GM12878 (cell line): ENCODE results near the gene PPAN. TPM values are rescaled to one million over a fixed set of nuclear protein-coding genes. Genes with fewer than 3 reads are reported as not detected.
A peak's percentile ranks its signal among the peaks of the same experiment; 100 is the strongest.

Experiments used
- ATAC-seq: fragments of 200-7000 bp; cut with Tn5 transposase; 3 replicates; pipeline ENCODE4 v1.9.1; 2020; ENCODE audit warnings: mild to moderate bottlenecking, moderate library complexity
- BruUV-seq: library from RNA; stranded (reverse); fragments of 400-500 nt; replicated peaks from 2 replicates; lab custom pipeline; 2021; lab: Mats Ljungman, UMichigan
- CTCF ChIA-PET: fragments of 300-600 bp; sonication (Branson Sonifier 250); formaldehyde crosslinking; extraction: SDS; loops from one replicate; lab custom pipeline; 2021; ENCODE audit warnings: inconsistent platforms; lab: Yijun Ruan, JAX
- POLR2A ChIA-PET: fragments of 350-600 bp; formaldehyde crosslinking; extraction: SDS; loops from one replicate; lab custom pipeline; 2021; ENCODE audit warnings: inconsistent platforms; lab: Charles Lee
- RAD21 ChIA-PET: fragments of 300-600 bp; sonication (Branson Sonifier 250); formaldehyde crosslinking; loops from one replicate; lab custom pipeline; 2023; ENCODE audit warnings: antibody characterized with exemption; ENCODE audit not compliant: unreplicated experiment; lab: Charles Lee
- SMC1A ChIA-PET: fragments of 300-600 bp; sonication (Branson Sonifier 250); formaldehyde crosslinking; loops from one replicate; lab custom pipeline; 2023; ENCODE audit not compliant: unreplicated experiment, uncharacterized antibody; lab: Charles Lee
- DNase-seq: peaks from one replicate; pipeline ENCODE4 v3.0.0-alpha.2; 2011; ENCODE audit warnings: low read depth, low spot score
- FAIRE-seq: peaks from 3 replicates; lab custom pipeline; 2011; peaks lifted over from hg19 to GRCh38; lab: Jason Lieb, UNC
- H2AFZ ChIP-seq: 2 replicates; pipeline ENCODE4 v1.6.0; 2011; ENCODE audit warnings: low read depth, low read length, control low read depth; ENCODE audit not compliant: control insufficient read depth
- H3K27ac ChIP-seq: 2 replicates; pipeline ENCODE4 v1.5.1; 2011; ENCODE audit warnings: control low read depth; ENCODE audit not compliant: control insufficient read depth, insufficient read depth
- H3K27me3 ChIP-seq, 2 experiments: replicated peaks in 1 of 2; 2 replicates each; pipeline versions ENCODE4 v1.6.0 to v1.6.1; 2011; ENCODE audit warnings: low read length in 1 of 2; ENCODE audit not compliant: control insufficient read depth in 2 of 2, insufficient read depth in 2 of 2
- H3K36me3 ChIP-seq, 2 experiments: 2 replicates each; pipeline ENCODE4 v1.5.1; 2011; ENCODE audit warnings: low read length in 1 of 2; ENCODE audit not compliant: control insufficient read depth in 2 of 2, insufficient read depth in 2 of 2
- H3K4me1 ChIP-seq: 2 replicates; pipeline ENCODE4 v1.6.1; 2011; ENCODE audit warnings: mild to moderate bottlenecking, low read length, moderate library complexity, mixed read lengths; ENCODE audit not compliant: control insufficient read depth, insufficient read depth
- H3K4me2 ChIP-seq: 2 replicates; pipeline ENCODE4 v1.6.0; 2011; ENCODE audit warnings: control low read depth; ENCODE audit not compliant: control insufficient read depth, insufficient read depth
- H3K4me3 ChIP-seq: fragments of 200-600 bp; sonication (generic); 2 replicates; pipeline ENCODE4 v1.5.1; 2016
- H3K79me2 ChIP-seq: 2 replicates; pipeline ENCODE4 v1.6.0; 2011; ENCODE audit warnings: low read length; ENCODE audit not compliant: control insufficient read depth, insufficient read depth
- H3K9ac ChIP-seq: 2 replicates; pipeline ENCODE4 v1.8.0; 2011; ENCODE audit warnings: low read length, control low read depth, mixed read lengths; ENCODE audit not compliant: control insufficient read depth, insufficient read depth
- H3K9me3 ChIP-seq: replicated peaks from 3 replicates; pipeline ENCODE4 v1.5.1; 2011; ENCODE audit warnings: mild to moderate bottlenecking, low read length; ENCODE audit not compliant: control insufficient read depth, insufficient read depth
- H4K20me1 ChIP-seq: 2 replicates; pipeline ENCODE4 v1.6.0; 2011; ENCODE audit not compliant: control insufficient read depth, insufficient read depth
- HDGF ChIP-seq: fragments of 450-650 bp; IDR thresholded peaks from 2 replicates; pipeline ENCODE4 v1.6.1; 2016; ENCODE audit warnings: antibody characterized with exemption
- KLF5 ChIP-seq: fragments of 450-650 bp; IDR thresholded peaks from 2 replicates; pipeline ENCODE4 v1.6.1; 2014; ENCODE audit warnings: mild to moderate bottlenecking; ENCODE audit not compliant: partially characterized antibody
- POLR2A ChIP-seq: IDR thresholded peaks from 2 replicates; pipeline ENCODE4 v1.6.1; 2011; ENCODE audit warnings: low read depth, mild to moderate bottlenecking, low read length
- ZNF217 ChIP-seq: fragments of 450-650 bp; IDR thresholded peaks from 2 replicates; pipeline ENCODE4 v1.6.1; 2017; ENCODE audit warnings: antibody characterized with exemption, mild to moderate bottlenecking
- ZNF24 ChIP-seq: fragments of 450-650 bp; IDR thresholded peaks from 2 replicates; pipeline ENCODE4 v1.6.1; 2017; ENCODE audit warnings: antibody characterized with exemption, mild to moderate bottlenecking
- WGBS: methylation state at CpG from one replicate; pipeline ENCODE4 v1.1.6; 2016; ENCODE audit warnings: low lambda C conversion rate; ENCODE audit not compliant: insufficient replicate concordance, insufficient coverage; ENCODE audit errors: missing lambda C conversion rate; 5-methylcytosine and 5-hydroxymethylcytosine counted together
- in situ Hi-C: fragments of 300-500 bp; cut with MboI; formaldehyde crosslinking; loops from 9 replicates; pipeline ENCODE4 v1.14.3; 2018; ENCODE audit warnings: mixed read lengths
- intact Hi-C: fragments of 100-400 bp; cut with micrococcal nuclease; formaldehyde crosslinking; loops from one replicate; pipeline ENCODE4 v1.14.2; 2022; ENCODE audit not compliant: unreplicated experiment
- polyA plus RNA-seq, 11 experiments: library from polyadenylated mRNA; depleted of rRNA in 4 of 11; unstranded in 6 of 11; stranded (reverse) in 5 of 11; fragments of >200 nt; fragmentation: Nextera tagmentation in 4 of 11; fragmentation: Illumina TruSeq in 1 of 11; extraction: Ambion mirVana in 4 of 11; extraction: Trizol in 1 of 11; gene quantifications; 1 replicate in 1 of 11; 2 replicates in 10 of 11; pipeline versions ENCODE4 v1.2.1 to v1.2.3, GENCODE V29; 2011 to 2016; ENCODE audit warnings: inconsistent platforms in 2 of 11, missing spikeins in 2 of 11, low read depth in 1 of 11
- total RNA-seq, 4 experiments: library from RNA; depleted of rRNA in 3 of 4; stranded (reverse); fragments of >200 nt in 3 of 4; fragmentation: Illumina TruSeq in 1 of 4; extraction: Trizol in 1 of 4; gene quantifications; 2 replicates each; pipeline versions ENCODE4 v1.2.1 to v1.2.3, GENCODE V29; 2013 to 2021
- TF ChIP-seq, protein P1 (sequence below): IDR thresholded peaks from 2 replicates; pipeline ENCODE4 v1.6.1; 2012; ENCODE audit warnings: mild to moderate bottlenecking, low read depth, low read length

PPAN gene
- total and polyA plus RNA-seq, 10 of the 15 experiments (the other 5 are each of a cell fraction or from before 2014, with no cell fraction given): 2.1 to 171 (median 108) TPM

DNA sequence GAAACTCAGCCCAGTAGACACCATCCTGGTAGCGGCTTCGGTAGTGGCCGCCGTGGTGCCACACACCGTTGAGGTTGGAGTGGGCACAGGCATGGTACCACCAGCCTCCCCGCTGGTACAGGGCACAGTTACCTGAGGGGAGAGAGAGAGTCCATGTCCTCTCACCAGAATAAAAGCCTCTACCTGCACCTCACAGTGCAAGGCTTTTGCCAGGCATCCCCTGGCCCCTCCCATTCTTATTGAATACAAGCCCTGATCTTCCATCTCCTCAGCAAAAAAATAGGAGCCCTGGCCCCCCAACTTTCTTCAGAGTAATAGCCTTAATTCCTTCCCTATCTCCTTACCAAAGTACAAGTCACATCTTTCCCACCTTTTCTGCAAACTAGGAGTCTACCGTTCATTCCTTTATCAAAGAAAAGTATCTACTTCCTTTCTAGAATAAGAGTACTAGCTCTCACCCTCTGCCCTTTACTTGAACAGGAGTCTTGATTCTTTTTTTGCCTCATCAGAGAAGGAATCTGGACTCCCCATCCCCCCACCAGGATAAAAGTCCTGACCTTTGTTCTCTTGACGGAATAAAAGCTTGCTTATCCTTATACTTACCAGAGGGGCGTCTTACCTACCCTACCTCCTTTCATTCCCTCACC, 13.4 kb upstream of the PPAN start:
- Histone ChIP-seq H3K4me3 (no peak overlapping the region), H3K36me3 (peaks cover 16 to 25% of the 10 kb centered on the region in 2 experiments), H3K27me3 (no peaks in the 10 kb centered on the region), H3K79me2 (peaks cover under 1% of the 10 kb centered on the region; the same call in 1 of the 2 replicates), H3K9ac (no peak overlapping the region), H2AFZ (no peak overlapping the region), H3K27ac (no peak overlapping the region), H3K9me3 (no peaks in the 10 kb centered on the region; the same call in 2 of the 3 replicates), H3K4me1 (peaks cover 15% of the 10 kb centered on the region), H4K20me1 (no peaks in the 10 kb centered on the region), H3K4me2 (no peak overlapping the region)
- intact Hi-C loops: no loop called here
- ChIA-PET RAD21 (no interaction called here), POLR2A (interaction anchor here (0.6 kb wide), 1 partner anchor 65 kb away, joined by 3 read pairs; no protein-coding TSS in a partner anchor), SMC1A (interaction anchor here (1.2 kb wide), 1 partner anchor 10 kb away, joined by 5 read pairs; the partner anchor contains the start of gene ANGPTL6), CTCF (interaction anchor here (0.6 kb wide), 1 partner anchor 68 kb away, joined by 3 read pairs; no protein-coding TSS in a partner anchor)
- DNase-seq (no peak), ATAC-seq (no peak), FAIRE-seq (no peak)
- in situ Hi-C loops: no loop called here
- 91% methylated on average over 9 of the region's 9 CpGs for WGBS
- TF ChIP-seq ZNF217: no peak
- peak; percentile 33 for TF ChIP-seq POLR2A
- TSS peak; percentile 32 for BruUV-seq

DNA sequence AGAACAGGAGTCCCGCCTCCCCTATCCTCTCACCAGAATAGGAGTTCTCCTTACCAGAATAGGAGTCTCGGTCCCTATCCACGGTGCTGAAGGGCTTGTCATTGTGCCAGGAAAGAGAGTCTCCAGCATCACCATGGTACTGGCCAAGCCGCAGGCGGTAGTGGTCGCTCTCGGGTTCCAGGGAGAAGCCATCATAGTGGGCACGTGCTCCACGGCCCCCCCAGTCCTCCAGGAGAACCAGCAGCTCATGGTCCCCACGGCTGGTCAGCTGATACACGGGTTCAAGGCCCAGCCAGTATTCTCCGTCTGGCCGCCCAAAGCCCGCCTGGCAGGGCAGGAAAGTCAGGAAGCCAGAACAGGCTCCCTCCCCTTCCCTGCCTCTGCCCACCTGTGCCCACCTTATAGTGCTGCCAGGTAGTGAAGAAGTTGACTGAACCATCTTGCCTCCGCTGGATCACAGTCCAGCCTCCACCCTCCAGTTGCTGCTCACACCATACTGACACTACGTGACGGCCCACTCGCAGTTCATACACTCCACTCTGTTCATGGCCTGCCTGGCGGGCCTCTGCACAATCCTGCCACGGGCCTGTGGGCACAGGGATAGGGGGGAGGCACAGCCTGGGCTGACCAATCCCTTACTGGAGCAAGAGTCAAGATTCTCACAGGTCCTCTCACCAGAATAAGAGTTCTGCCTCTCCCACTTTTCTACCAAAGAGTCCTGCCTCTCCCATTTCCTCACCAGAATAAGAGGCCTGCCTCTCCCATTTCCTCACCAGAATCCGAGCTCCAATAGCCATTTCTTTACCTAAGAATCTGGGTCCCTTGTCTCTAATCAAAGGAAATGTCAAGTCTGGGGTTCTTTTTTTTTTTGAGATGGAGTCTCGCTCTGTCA, 12.6 kb upstream of the PPAN start:
- whole genome bisulfite sequencing: 97% methylated on average over 22 of the region's 22 CpGs
- no peak for FAIRE-seq
- no peak overlapping the region for H3K9ac ChIP-seq
- H3K27ac ChIP-seq: no peak overlapping the region
- peaks cover 16 to 25% of the 10 kb centered on the region in 2 experiments for H3K36me3 ChIP-seq
- in situ Hi-C loops (no loop called here), intact Hi-C loops (no loop called here)
- no peaks in the 10 kb centered on the region; the same call in 2 of the 3 replicates for H3K9me3 ChIP-seq
- no peaks in the 10 kb centered on the region for H4K20me1 ChIP-seq
- H3K4me2 ChIP-seq: no peak overlapping the region
- POLR2A ChIA-PET: interaction anchor here (0.6 kb wide), 1 partner anchor 8 kb away, joined by 5 read pairs; no protein-coding TSS in a partner anchor
- CTCF ChIA-PET: interaction anchor here (0.6 kb wide), 1 partner anchor 69 kb away, joined by 3 read pairs; no protein-coding TSS in a partner anchor
- SMC1A ChIA-PET: interaction anchor here (1.2 kb wide), 1 partner anchor 9 kb away, joined by 5 read pairs; the partner anchor contains the start of gene ANGPTL6
- BruUV-seq: no TSS peak
- no peak for ATAC-seq
- no peak for DNase-seq
- H3K27me3 ChIP-seq: no peaks in the 10 kb centered on the region
- RAD21 ChIA-PET: no interaction called here
- H3K4me1 ChIP-seq: peaks cover 21% of the 10 kb centered on the region
- H3K4me3 ChIP-seq: no peak overlapping the region
- H2AFZ ChIP-seq: no peak overlapping the region
- H3K79me2 ChIP-seq: no peaks in the 10 kb centered on the region; the same call in 1 of the 2 replicates
- peak; percentile 69; the same call in 1 of the 2 replicates for TF ChIP-seq POLR2A
- TF ChIP-seq, protein P1, sequence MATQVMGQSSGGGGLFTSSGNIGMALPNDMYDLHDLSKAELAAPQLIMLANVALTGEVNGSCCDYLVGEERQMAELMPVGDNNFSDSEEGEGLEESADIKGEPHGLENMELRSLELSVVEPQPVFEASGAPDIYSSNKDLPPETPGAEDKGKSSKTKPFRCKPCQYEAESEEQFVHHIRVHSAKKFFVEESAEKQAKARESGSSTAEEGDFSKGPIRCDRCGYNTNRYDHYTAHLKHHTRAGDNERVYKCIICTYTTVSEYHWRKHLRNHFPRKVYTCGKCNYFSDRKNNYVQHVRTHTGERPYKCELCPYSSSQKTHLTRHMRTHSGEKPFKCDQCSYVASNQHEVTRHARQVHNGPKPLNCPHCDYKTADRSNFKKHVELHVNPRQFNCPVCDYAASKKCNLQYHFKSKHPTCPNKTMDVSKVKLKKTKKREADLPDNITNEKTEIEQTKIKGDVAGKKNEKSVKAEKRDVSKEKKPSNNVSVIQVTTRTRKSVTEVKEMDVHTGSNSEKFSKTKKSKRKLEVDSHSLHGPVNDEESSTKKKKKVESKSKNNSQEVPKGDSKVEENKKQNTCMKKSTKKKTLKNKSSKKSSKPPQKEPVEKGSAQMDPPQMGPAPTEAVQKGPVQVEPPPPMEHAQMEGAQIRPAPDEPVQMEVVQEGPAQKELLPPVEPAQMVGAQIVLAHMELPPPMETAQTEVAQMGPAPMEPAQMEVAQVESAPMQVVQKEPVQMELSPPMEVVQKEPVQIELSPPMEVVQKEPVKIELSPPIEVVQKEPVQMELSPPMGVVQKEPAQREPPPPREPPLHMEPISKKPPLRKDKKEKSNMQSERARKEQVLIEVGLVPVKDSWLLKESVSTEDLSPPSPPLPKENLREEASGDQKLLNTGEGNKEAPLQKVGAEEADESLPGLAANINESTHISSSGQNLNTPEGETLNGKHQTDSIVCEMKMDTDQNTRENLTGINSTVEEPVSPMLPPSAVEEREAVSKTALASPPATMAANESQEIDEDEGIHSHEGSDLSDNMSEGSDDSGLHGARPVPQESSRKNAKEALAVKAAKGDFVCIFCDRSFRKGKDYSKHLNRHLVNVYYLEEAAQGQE: peak; percentile 74
- no peak for TF ChIP-seq KLF5
- no peak for TF ChIP-seq ZNF24
- no peak for TF ChIP-seq HDGF
- TF ChIP-seq, all 136 proteins: peak for 2
